Right forelimb (tissue), 1 donor: ENCODE data around the gene ORM1.

Experiments
- DNase-seq: peaks from one replicate; pipeline ENCODE4 v3.0.0-alpha.2; 2018

The ORM1 gene

GRCh38 chr9:114367366-114367765, 44.5 kb downstream of the ORM1 start:
- DNase-seq: no peak

GRCh38 chr9:114367772-114368569, 45.1 kb downstream of the ORM1 start:
- no peak for DNase-seq

- DNase-seq: no peak
Measured at GRCh38 chr9:114369216-114370130, 46.6 kb downstream of the ORM1 start.

- DNase-seq: no peak
Measured at GRCh38 chr9:114370251-114370967, 47.5 kb downstream of the ORM1 start.

GRCh38 chr9:114370968-114371320, 48.0 kb downstream of the ORM1 start:
- DNase-seq: no peak

GRCh38 chr9:114371343-114371944, 48.5 kb downstream of the ORM1 start:
- DNase-seq: no peak

GRCh38 chr9:114371973-114372917, 49.3 kb downstream of the ORM1 start:
- no peak for DNase-seq

- DNase-seq: no peak
Measured at GRCh38 chr9:114372921-114373448, 50.1 kb downstream of the ORM1 start.

- no peak for DNase-seq
Measured at GRCh38 chr9:114373960-114374730, 51.2 kb downstream of the ORM1 start.

GRCh38 chr9:114374936-114375335, 52.0 kb downstream of the ORM1 start:
- DNase-seq: no peak

GRCh38 chr9:114375386-114376175, 52.7 kb downstream of the ORM1 start:
- no peak for DNase-seq
